Heart right ventricle (tissue), 16 donors: ENCODE results near the gene DDIAS. TPM values are rescaled to one million over a fixed set of nuclear protein-coding genes. Genes with fewer than 3 reads are reported as not detected.
A peak's percentile ranks its signal among the peaks of the same experiment; 100 is the strongest.

Source experiments
- ATAC-seq, 8 donors: fragments of 200-7000 bp; cut with Tn5 transposase; one replicate each; pipeline ENCODE4 v1.9.1; 2020; ENCODE audit warnings: mild to moderate bottlenecking in 8 of 8, moderate library complexity in 8 of 8, moderate number of reproducible peaks in 1 of 8
- DNase-seq, 2 donors: peaks; one replicate each; pipeline ENCODE4 v3.0.0-alpha.2; 2020
- H3K27ac ChIP-seq, 10 donors: fragments of 200-600 bp; sonication (generic) in 2 of 10; one replicate each; pipeline versions ENCODE4 v1.5.0 to v1.8.0; 2020 to 2022; ENCODE audit warnings: mild to moderate bottlenecking in 3 of 10
- H3K27me3 ChIP-seq, 7 donors: fragments of 200-600 bp; one replicate each; pipeline ENCODE4 v1.8.0; 2021 to 2022; ENCODE audit warnings: mild to moderate bottlenecking in 2 of 7
- H3K36me3 ChIP-seq, 9 donors: fragments of 200-600 bp; sonication (generic) in 1 of 9; one replicate each; pipeline versions ENCODE4 v1.5.0 to v1.8.0; 2020 to 2022; ENCODE audit warnings: mild to moderate bottlenecking in 2 of 9
- H3K4me1 ChIP-seq, 9 donors: fragments of 200-600 bp; sonication (generic) in 1 of 9; one replicate each; pipeline versions ENCODE4 v1.5.0 to v1.8.0; 2020 to 2022; ENCODE audit warnings: mild to moderate bottlenecking in 4 of 9
- H3K4me3 ChIP-seq, 10 donors: fragments of 200-600 bp; sonication (generic) in 2 of 10; one replicate each; pipeline versions ENCODE4 v1.5.0 to v1.8.0; 2020 to 2022; ENCODE audit warnings: mild to moderate bottlenecking in 7 of 10, moderate library complexity in 2 of 10
- H3K9me3 ChIP-seq, 11 donors: fragments of 200-600 bp in 10 of 11; sonication (generic) in 2 of 11; one replicate each; pipeline versions ENCODE4 v1.5.0 to v1.8.0; 2013 to 2022; ENCODE audit warnings: mild to moderate bottlenecking in 2 of 11, control low read depth in 1 of 11, moderate library complexity in 1 of 11
- WGBS, 2 donors: extraction: QIAGEN DNeasy Blood & Tissue Kit; methylation state at CpG; one replicate each; pipeline ENCODE4 v1.1.7; 2013; ENCODE audit warnings: inconsistent platforms in 1 of 2; 5-methylcytosine and 5-hydroxymethylcytosine counted together
- intact Hi-C, 10 donors: fragments of 100-400 bp; cut with DNase I; formaldehyde crosslinking; loops; one replicate each; pipeline versions ENCODE4 v1.11.1 to v1.14.2; 2022
- polyA plus RNA-seq, 2 donors: library from polyadenylated mRNA; stranded (reverse); fragments of 200-250 nt; gene quantifications; one replicate each; pipeline ENCODE4 v1.2.3, GENCODE V29; 2013
- total RNA-seq, 10 donors: library from RNA; stranded (reverse); fragmentation: NEBNext Ultra II Directional in 3 of 10; extraction: Animal tissue kit (Norgen Biotek cat#: 25700) in 3 of 10; gene quantifications; one replicate each; pipeline versions ENCODE4 v1.2.1 to v1.2.4, GENCODE V29; 2021 to 2023
- TF ChIP-seq, protein P1 (sequence below), 9 donors: fragments of 200-600 bp; sonication (generic) in 2 of 9; IDR thresholded peaks; one replicate each; pipeline versions ENCODE4 v1.5.0 to v1.8.0; 2021 to 2022; ENCODE audit warnings: antibody characterized with exemption in 9 of 9, mild to moderate bottlenecking in 5 of 9, moderate library complexity in 1 of 9
- donor health status: Arrhythmogenic right ventricular cardiomyopathy.
- donor health status: ischemic (EF 13 %, LVEDD 7.1; RV severe dilation, severe dysfunction).
- donor health status: healthy with polysubstance abuse.
- donor health status: DM: no; HTN: yes; CAD: no.
- donor health status: DM: no; HTN: no; CAD: no.
- donor health status: ischemic (EF 25% LVEDD 6.9; RV normal size, moderate dysfunction).
- donor health status: ischemic (EF 25% LVEDD 5.7; RV mildly dilated, moderate dysfunction).
- donor health status: healthy.
- donor health status: DM: yes; HTN: yes; CAD: no.
- donor health status: Ischemic cardiomyopathy.
- donor health status: ischemic (EF 35%, LVEDD 5.7; RV mildly dilated, moderate dysfunction).
- donor health status: nonischemic (EF 11% LVEDD 7.7; RV severe dilation, severe dysfunction).
- donor health status: DM: yes; HTN: yes; CAD: no.
- donor health status: PGD.
- donor health status: ischemic (EF 29% LVEDD 5.4; RV normal size, mild dysfunction).
- donor health status: nonischemic (EF 23%, LVEDD 6.1; RV moderate dilation, normal function).

The DDIAS gene
- total and polyA plus RNA-seq, 12 donors = 0.13 to 2.4 (median 0.46) TPM

GRCh38 chr11:82896183-82896582 is 5.4 kb upstream of the DDIAS start:
- H3K4me1 ChIP-seq = peaks cover 6 to 75% (median 24%) of the 10 kb centered on the region in 9 donors
- intact Hi-C loops = no loop called here
- H3K36me3 ChIP-seq = no peaks in the 10 kb centered on the region
- TF ChIP-seq, protein P1, sequence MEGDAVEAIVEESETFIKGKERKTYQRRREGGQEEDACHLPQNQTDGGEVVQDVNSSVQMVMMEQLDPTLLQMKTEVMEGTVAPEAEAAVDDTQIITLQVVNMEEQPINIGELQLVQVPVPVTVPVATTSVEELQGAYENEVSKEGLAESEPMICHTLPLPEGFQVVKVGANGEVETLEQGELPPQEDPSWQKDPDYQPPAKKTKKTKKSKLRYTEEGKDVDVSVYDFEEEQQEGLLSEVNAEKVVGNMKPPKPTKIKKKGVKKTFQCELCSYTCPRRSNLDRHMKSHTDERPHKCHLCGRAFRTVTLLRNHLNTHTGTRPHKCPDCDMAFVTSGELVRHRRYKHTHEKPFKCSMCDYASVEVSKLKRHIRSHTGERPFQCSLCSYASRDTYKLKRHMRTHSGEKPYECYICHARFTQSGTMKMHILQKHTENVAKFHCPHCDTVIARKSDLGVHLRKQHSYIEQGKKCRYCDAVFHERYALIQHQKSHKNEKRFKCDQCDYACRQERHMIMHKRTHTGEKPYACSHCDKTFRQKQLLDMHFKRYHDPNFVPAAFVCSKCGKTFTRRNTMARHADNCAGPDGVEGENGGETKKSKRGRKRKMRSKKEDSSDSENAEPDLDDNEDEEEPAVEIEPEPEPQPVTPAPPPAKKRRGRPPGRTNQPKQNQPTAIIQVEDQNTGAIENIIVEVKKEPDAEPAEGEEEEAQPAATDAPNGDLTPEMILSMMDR (IDR thresholded peaks at IDR 0.05) = no peak
- WGBS, 2 donors = 94 to 95% methylated on average over 6 of the region's 6 CpGs
- DNase-seq (no peak), ATAC-seq (no peak)
- no peaks in the 10 kb centered on the region for H3K27me3 ChIP-seq
- no peak overlapping the region for H3K4me3 ChIP-seq
- peak overlapping the region in 1 of 10 donors; percentile 4 for H3K27ac ChIP-seq
- H3K9me3 ChIP-seq = no peaks in the 10 kb centered on the region

GRCh38 chr11:82898241-82898640 is 3.3 kb upstream of the DDIAS start:
- DNase-seq (no peak), ATAC-seq (no peak)
- Histone ChIP-seq H3K27ac (peak overlapping the region in 5 of 10 donors; percentile 21 to 92 (median 83)), H3K4me1 (peaks cover 7 to 67% (median 25%) of the 10 kb centered on the region in 9 donors), H3K9me3 (no peaks in the 10 kb centered on the region), H3K4me3 (peak overlapping the region in 7 of 10 donors; percentile 56 to 85 (median 77)), H3K36me3 (no peaks in the 10 kb centered on the region), H3K27me3 (no peaks in the 10 kb centered on the region)
- TF ChIP-seq, protein P1 (IDR thresholded peaks at IDR 0.05) = no peak
- 38 to 42% methylated on average over 1 of the region's 1 CpG for WGBS, 2 donors
- intact Hi-C loops = no loop called here

GRCh38 chr11:82899186-82899820 is 2.2 kb upstream of the DDIAS start:
- peak overlapping the region in 8 of 10 donors; percentile 83 to 94 (median 85) for H3K27ac ChIP-seq
- intact Hi-C loops = no loop called here
- no peak for ATAC-seq
- WGBS, 2 donors = 19 to 20% methylated on average over 3 of the region's 3 CpGs
- peak overlapping the region; percentile 56 to 85 (median 75) for H3K4me3 ChIP-seq
- H3K9me3 ChIP-seq = no peaks in the 10 kb centered on the region
- H3K36me3 ChIP-seq = no peaks in the 10 kb centered on the region
- H3K27me3 ChIP-seq = no peaks in the 10 kb centered on the region
- H3K4me1 ChIP-seq = peaks cover 7 to 60% (median 25%) of the 10 kb centered on the region in 9 donors
- TF ChIP-seq, protein P1 (IDR thresholded peaks at IDR 0.05) = no peak
- DNase-seq = no peak

- peak in 1 of 8 donors; percentile 1 for ATAC-seq
Measured at GRCh38 chr11:82899957-82900276, 1.6 kb upstream of the DDIAS start.

More at GRCh38 chr11:82899957-82900276, 1.6 kb upstream of the DDIAS start:
- Histone ChIP-seq H3K4me1 (peaks cover 7 to 56% (median 25%) of the 10 kb centered on the region in 9 donors), H3K27ac (peak overlapping the region in 9 of 10 donors; percentile 83 to 94 (median 85)), H3K9me3 (no peaks in the 10 kb centered on the region), H3K4me3 (peak overlapping the region; percentile 56 to 85 (median 75)), H3K27me3 (no peaks in the 10 kb centered on the region), H3K36me3 (no peaks in the 10 kb centered on the region)
- DNase-seq = no peak
- intact Hi-C loops = loop anchor here (2.0 to 10.0 kb wide), 17 partner anchors 33 to 925 kb away; partner anchors contain the start of genes RAB30 (in 6 of the 10), ANKRD42 (in 4 of the 10), PCF11 (in 4 of the 10) and CCDC90B (in 1 of the 10)
- WGBS, 2 donors = 0 to 2% methylated on average over 11 of the region's 11 CpGs
- TF ChIP-seq, protein P1 (IDR thresholded peaks at IDR 0.05) = no peak
